ENCODE results near the gene VGLL4.

GRCh38 chr3:11569156-11569741 is 74.5 kb downstream of the VGLL4 start:
- no peak for TF ChIP-seq FOXA1 (IDR thresholded peaks at IDR 0.05)
- TF ChIP-seq FOXK2 (IDR thresholded peaks at IDR 0.05), result no peak
- no peak for TF ChIP-seq ZNF384 (IDR thresholded peaks at IDR 0.05)
- TF ChIP-seq ELF4 (IDR thresholded peaks at IDR 0.05), result no peak
- TF ChIP-seq TARDBP (IDR thresholded peaks at IDR 0.05), result no peak
- no peak for TF ChIP-seq L3MBTL2 (conservative IDR thresholded peaks at IDR 0.05)
- no peak for TF ChIP-seq FOXM1 (IDR thresholded peaks at IDR 0.05; ENCODE audit: borderline replicate concordance)
- TF ChIP-seq SUZ12 (IDR thresholded peaks at IDR 0.05), result no peak
